HG03457 (cell line): ENCODE measurements around the gene RBM34.
"Not testable (repeated sequence)": the region's sequence is repeated elsewhere in the genome, so short reads cannot be mapped to it uniquely, and the experiment has no call there.

Source experiments
- ATAC-seq: cut with Tn5 transposase; IDR thresholded peaks from one replicate; pipeline ENCODE4 v1.9.1; 2021; ENCODE audit warnings: moderate number of reproducible peaks; ENCODE audit not compliant: unreplicated experiment

RBM34 gene

GRCh38 chr1:235160957-235161684, at the start of gene RBM34:
RBM34 (minus strand) TSS chr1:235161250; CDS start chr1:235161226, 24 bp downstream.
- peak; percentile 78 for ATAC-seq

GRCh38 chr1:235207209-235207565, 46.1 kb upstream of the RBM34 start:
- no peak for ATAC-seq

- no peak for ATAC-seq
Measured at GRCh38 chr1:235206533-235207208, 45.6 kb upstream of the RBM34 start.

- no peak for ATAC-seq
Measured at GRCh38 chr1:235205687-235206086, 44.6 kb upstream of the RBM34 start.

GRCh38 chr1:235203428-235203827, 42.4 kb upstream of the RBM34 start:
- no peak for ATAC-seq

- ATAC-seq, result not testable (repeated sequence)
Measured at GRCh38 chr1:235202447-235202846, 41.4 kb upstream of the RBM34 start.

GRCh38 chr1:235199441-235199840, 38.4 kb upstream of the RBM34 start:
- no peak for ATAC-seq

GRCh38 chr1:235190431-235190830, 29.4 kb upstream of the RBM34 start:
- no peak for ATAC-seq

- ATAC-seq, result no peak
Measured at GRCh38 chr1:235187316-235187715, 26.3 kb upstream of the RBM34 start.

- no peak for ATAC-seq
Measured at GRCh38 chr1:235181561-235182245, 20.7 kb upstream of the RBM34 start.

GRCh38 chr1:235180916-235181460, 19.9 kb upstream of the RBM34 start:
- ATAC-seq, result no peak

GRCh38 chr1:235176486-235176885, 15.4 kb upstream of the RBM34 start:
- ATAC-seq, result no peak

GRCh38 chr1:235169986-235170385, 8.9 kb upstream of the RBM34 start:
- no peak for ATAC-seq

GRCh38 chr1:235168375-235168774, 7.3 kb upstream of the RBM34 start:
- ATAC-seq, result no peak

GRCh38 chr1:235161685-235162327, 756 bp upstream of the RBM34 start:
- ATAC-seq, result no peak

- peak; percentile 20 for ATAC-seq
Measured at GRCh38 chr1:235160383-235160956, 580 bp downstream of the RBM34 start.

GRCh38 chr1:235159930-235160329, 1.1 kb downstream of the RBM34 start:
- not testable (repeated sequence) for ATAC-seq

GRCh38 chr1:235159284-235159683, 1.8 kb downstream of the RBM34 start:
- ATAC-seq, result not testable (repeated sequence)

GRCh38 chr1:235158680-235159079, 2.4 kb downstream of the RBM34 start:
- no peak for ATAC-seq

- no peak for ATAC-seq
Measured at GRCh38 chr1:235157150-235157549, 3.9 kb downstream of the RBM34 start.

GRCh38 chr1:235156740-235157139, 4.3 kb downstream of the RBM34 start:
- ATAC-seq, result no peak
